Activated T-helper 2 cell treated with anti-CD3 and anti-CD28 coated beads, Interferon-gamma antibody, Interleukin-2, Interleukin-4, amounts not matched to agents 10 μg/mL and 5 μg/mL and 100 μg/mL, durations not matched to agents 14 hours and 24 hours and 36 hours (primary cell): ENCODE results near the gene ATP2B1. TPM values are rescaled to one million over a fixed set of nuclear protein-coding genes. Genes with fewer than 3 reads are reported as not detected.

Experiments used
- total RNA-seq: library from RNA; stranded (reverse); gene quantifications from 2 replicates; pipeline ENCODE4 v1.2.3, GENCODE V29; 2022

ATP2B1 gene
- total RNA-seq, 1 donor from 2014 or later, result 21.0 TPM

Other genes starting within 250 kb of the ATP2B1 start
- 8.8 and 9.1 TPM in 2 replicates for gene GALNT4, start 184.0 kb downstream of the ATP2B1 start, total RNA-seq
- 24.8 and 25.5 TPM in 2 replicates for gene POC1B, start 182.8 kb downstream of the ATP2B1 start, total RNA-seq